Motor neuron (in vitro differentiated cells): ENCODE results near the gene TEX19. TPM values are rescaled to one million over a fixed set of nuclear protein-coding genes. Genes with fewer than 3 reads are reported as not detected.

Source experiments
- ATAC-seq, 8 experiments: fragments of 200-7000 bp; cut with Tn5 transposase; replicated peaks in 6 of 8; 2 replicates each; pipeline ENCODE4 v1.8.0; 2021; ENCODE audit warnings: mild to moderate bottlenecking in 8 of 8, moderate library complexity in 8 of 8
- H3K27ac ChIP-seq, 2 donors: fragments of 250-450 bp; sonication (Bioruptor Pico); 2 replicates each; pipeline ENCODE4 v1.9.0; 2021; ENCODE audit warnings: antibody characterized with exemption in 2 of 2, mild to moderate bottlenecking in 2 of 2, moderate library complexity in 1 of 2
- H3K4me1 ChIP-seq, 2 donors: fragments of 250-450 bp; sonication (Bioruptor Pico); replicated peaks in 1 of 2; 2 replicates each; pipeline ENCODE4 v1.6.1; 2021; ENCODE audit warnings: antibody characterized with exemption in 2 of 2, mild to moderate bottlenecking in 2 of 2, moderate library complexity in 1 of 2
- H3K4me3 ChIP-seq, 5 donors: fragments of 250-450 bp; sonication (Bioruptor Pico); 2 replicates each; pipeline ENCODE4 v1.9.0; 2021; ENCODE audit warnings: antibody characterized with exemption in 5 of 5, mild to moderate bottlenecking in 5 of 5, moderate library complexity in 4 of 5
- WGBS, 10 experiments: fragments of 450-650 bp; shearing (Covaris generic); methylation state at CpG; one replicate each; pipeline ENCODE4 v1.0.0; 2022; 5-methylcytosine and 5-hydroxymethylcytosine counted together
- in situ Hi-C, 9 experiments: fragments of 400-800 bp; cut with MboI; loops; one replicate each; pipeline ENCODE4 v1.15.0; 2021; ENCODE audit warnings: low sequenced_read_pairs in 9 of 9, low pct_unique_long_range_greater_than_20kb in 2 of 9; ENCODE audit not compliant: unreplicated experiment in 9 of 9
- total RNA-seq, 8 experiments: library from RNA; unstranded; fragments of 300-600 nt; gene quantifications; 2 replicates each; pipeline versions ENCODE4 v1.2.3 to v1.2.4, GENCODE V29; 2022

Gene TEX19
- total RNA-seq, 8 experiments from 2014 or later = 0.14 to 0.63 (median 0.25) TPM; not detected in 3

- no peak overlapping the region for H3K4me3 ChIP-seq
- no peak for ATAC-seq
- H3K27ac ChIP-seq = no peak overlapping the region
- H3K4me1 ChIP-seq = peaks cover 13 to 17% of the 10 kb centered on the region in 2 donors
- WGBS, 10 experiments = 40 to 100% (median 82%) methylated on average over 1 to 3 of the region's 9 CpGs; no CpG with 5 or more reads in 2 of the 10 experiments
- in situ Hi-C loops = no loop called here
These were observed 10.6 kb upstream of the TEX19 start for GRCh38 chr17:82348434-82348833.

- no peak overlapping the region for H3K4me3 ChIP-seq
- no peak overlapping the region for H3K27ac ChIP-seq
- H3K4me1 ChIP-seq = peaks cover 13 to 17% of the 10 kb centered on the region in 2 donors
- peak in 1 of 8 experiments; percentile 7 for ATAC-seq
- in situ Hi-C loops = no loop called here
- 6 to 70% (median 54%) methylated on average over 3 to 11 of the region's 11 CpGs; no CpG with 5 or more reads in 3 of the 10 experiments for WGBS, 10 experiments
These were observed 10.2 kb upstream of the TEX19 start for GRCh38 chr17:82348866-82349265.

- in situ Hi-C loops = no loop called here
These were observed 9.8 kb upstream of the TEX19 start for GRCh38 chr17:82349287-82349701.

GRCh38 chr17:82350182-82351030, 8.6 kb upstream of the TEX19 start:
- ATAC-seq = no peak
- Histone ChIP-seq H3K4me3 (no peak overlapping the region), H3K4me1 (peaks cover 13 to 17% of the 10 kb centered on the region in 2 donors), H3K27ac (no peak overlapping the region)
- WGBS, 10 experiments = 37 to 93% (median 84%) methylated on average over 2 to 12 of the region's 28 CpGs; no CpG with 5 or more reads in 4 of the 10 experiments
- in situ Hi-C loops = loop anchor here in 2 of 9 experiments (10.0 kb wide), 2 partner anchors 54 to 64 kb away; partner anchors contain the start of genes HEXD (in 1 of the 2) and OGFOD3 (in 1 of the 2)

More at GRCh38 chr17:82349287-82349701, 9.8 kb upstream of the TEX19 start:
- H3K27ac ChIP-seq = no peak overlapping the region
- peaks cover 13 to 17% of the 10 kb centered on the region in 2 donors for H3K4me1 ChIP-seq
- H3K4me3 ChIP-seq = no peak overlapping the region
- ATAC-seq = peak in 2 of 8 experiments; percentile 60 to 70
- WGBS, 10 experiments = 3 to 61% (median 42%) methylated on average over 3 to 8 of the region's 11 CpGs; no CpG with 5 or more reads in 4 of the 10 experiments

GRCh38 chr17:82351254-82351712, 7.8 kb upstream of the TEX19 start:
- peak in 1 of 8 experiments; percentile 24 for ATAC-seq
- in situ Hi-C loops = loop anchor here in 2 of 9 experiments (10.0 kb wide), 2 partner anchors 54 to 64 kb away; partner anchors contain the start of genes HEXD (in 1 of the 2) and OGFOD3 (in 1 of the 2)
- H3K4me1 ChIP-seq = peaks cover 13 to 17% of the 10 kb centered on the region in 2 donors
- H3K27ac ChIP-seq = no peak overlapping the region
- 0 to 100% (median 28%) methylated on average over 1 to 3 of the region's 21 CpGs; no CpG with 5 or more reads in 7 of the 10 experiments for WGBS, 10 experiments
- no peak overlapping the region for H3K4me3 ChIP-seq

GRCh38 chr17:82351713-82352488, 7.1 kb upstream of the TEX19 start:
- Histone ChIP-seq H3K4me3 (no peak overlapping the region), H3K27ac (no peak overlapping the region), H3K4me1 (peaks cover 12 to 13% of the 10 kb centered on the region in 2 donors)
- WGBS, 10 experiments = 0 to 66% (median 10%) methylated on average over 2 to 17 of the region's 26 CpGs; no CpG with 5 or more reads in 4 of the 10 experiments
- in situ Hi-C loops = loop anchor here in 2 of 9 experiments (10.0 kb wide), 2 partner anchors 53 to 63 kb away; partner anchors contain the start of genes HEXD (in 1 of the 2) and OGFOD3 (in 1 of the 2)
- peak; percentile 75 to 97 (median 84) for ATAC-seq

- no peak overlapping the region for H3K4me3 ChIP-seq
- no CpG with 5 or more reads among the region's 8 CpGs for WGBS, 10 experiments
- no peak for ATAC-seq
- peaks cover 16 to 19% of the 10 kb centered on the region in 2 donors for H3K4me1 ChIP-seq
- in situ Hi-C loops = loop anchor here in 2 of 9 experiments (10.0 kb wide), 2 partner anchors 51 to 61 kb away; partner anchors contain the start of genes HEXD (in 1 of the 2) and OGFOD3 (in 1 of the 2)
- no peak overlapping the region for H3K27ac ChIP-seq
These were observed 5.6 kb upstream of the TEX19 start for GRCh38 chr17:82353484-82353883.

- Histone ChIP-seq H3K27ac (no peak overlapping the region), H3K4me3 (no peak overlapping the region), H3K4me1 (peaks cover 13 to 15% of the 10 kb centered on the region in 2 donors)
- no peak for ATAC-seq
- in situ Hi-C loops = loop anchor here in 2 of 9 experiments (10.0 kb wide), 2 partner anchors 50 to 60 kb away; partner anchors contain the start of genes HEXD (in 1 of the 2) and OGFOD3 (in 1 of the 2)
- WGBS, 10 experiments = 33 to 100% (median 60%) methylated on average over 1 to 3 of the region's 7 CpGs; no CpG with 5 or more reads in 3 of the 10 experiments
These were observed 4.2 kb upstream of the TEX19 start for GRCh38 chr17:82354804-82355308.

- H3K27ac ChIP-seq = no peak overlapping the region
- ATAC-seq = no peak
- no peak overlapping the region for H3K4me3 ChIP-seq
- peaks cover 13 to 15% of the 10 kb centered on the region in 2 donors for H3K4me1 ChIP-seq
- 0 to 84% (median 66%) methylated on average over 1 to 7 of the region's 11 CpGs; no CpG with 5 or more reads in 4 of the 10 experiments for WGBS, 10 experiments
- in situ Hi-C loops = loop anchor here in 2 of 9 experiments (10.0 kb wide), 2 partner anchors 49 to 59 kb away; partner anchors contain the start of genes HEXD (in 1 of the 2) and OGFOD3 (in 1 of the 2)
These were observed 3.1 kb upstream of the TEX19 start for GRCh38 chr17:82355770-82356427.

GRCh38 chr17:82356845-82357355, 2.1 kb upstream of the TEX19 start:
- ATAC-seq = peak in 4 of 8 experiments; percentile 26 to 48 (median 42)
- H3K4me3 ChIP-seq = no peak overlapping the region
- H3K27ac ChIP-seq = no peak overlapping the region
- 50 to 59% methylated on average over 1 to 3 of the region's 20 CpGs; no CpG with 5 or more reads in 8 of the 10 experiments for WGBS, 10 experiments
- in situ Hi-C loops = loop anchor here in 2 of 9 experiments (10.0 kb wide), 2 partner anchors 48 to 58 kb away; partner anchors contain the start of genes HEXD (in 1 of the 2) and OGFOD3 (in 1 of the 2)
- peaks cover 10 to 13% of the 10 kb centered on the region in 2 donors for H3K4me1 ChIP-seq

GRCh38 chr17:82357394-82357793, 1.7 kb upstream of the TEX19 start:
- Histone ChIP-seq H3K4me1 (peaks cover 10 to 13% of the 10 kb centered on the region in 2 donors), H3K4me3 (no peak overlapping the region), H3K27ac (no peak overlapping the region)
- peak in 4 of 8 experiments; percentile 2 to 11 (median 3) for ATAC-seq
- in situ Hi-C loops = loop anchor here in 2 of 9 experiments (10.0 kb wide), 2 partner anchors 47 to 57 kb away; partner anchors contain the start of genes HEXD (in 1 of the 2) and OGFOD3 (in 1 of the 2)
- 100% methylated on average over 1 of the region's 2 CpGs; no CpG with 5 or more reads in 9 of the 10 experiments for WGBS, 10 experiments
